ENCODE results near the gene PRSS23.

DNA sequence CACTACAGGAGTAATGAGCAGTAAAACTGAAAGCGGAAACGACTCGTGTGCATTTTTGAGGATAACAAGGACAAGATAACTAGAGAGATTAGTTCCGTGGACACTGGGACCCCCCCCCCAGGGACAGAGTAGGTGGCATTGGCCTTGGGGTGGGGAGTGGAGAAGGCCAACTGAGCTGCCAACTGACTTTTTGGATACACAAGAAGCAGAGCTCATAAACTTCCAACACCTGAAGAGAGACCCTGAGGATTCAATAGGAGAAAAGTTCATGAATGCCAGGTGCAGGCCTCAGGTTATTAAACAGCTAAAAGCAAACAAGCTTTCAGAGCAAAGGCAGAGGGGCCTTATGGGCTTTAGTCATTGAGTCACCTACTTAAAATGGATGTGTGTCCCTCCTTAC, 17.6 kb upstream of the PRSS23 start:
- TF ChIP-seq, protein P1, sequence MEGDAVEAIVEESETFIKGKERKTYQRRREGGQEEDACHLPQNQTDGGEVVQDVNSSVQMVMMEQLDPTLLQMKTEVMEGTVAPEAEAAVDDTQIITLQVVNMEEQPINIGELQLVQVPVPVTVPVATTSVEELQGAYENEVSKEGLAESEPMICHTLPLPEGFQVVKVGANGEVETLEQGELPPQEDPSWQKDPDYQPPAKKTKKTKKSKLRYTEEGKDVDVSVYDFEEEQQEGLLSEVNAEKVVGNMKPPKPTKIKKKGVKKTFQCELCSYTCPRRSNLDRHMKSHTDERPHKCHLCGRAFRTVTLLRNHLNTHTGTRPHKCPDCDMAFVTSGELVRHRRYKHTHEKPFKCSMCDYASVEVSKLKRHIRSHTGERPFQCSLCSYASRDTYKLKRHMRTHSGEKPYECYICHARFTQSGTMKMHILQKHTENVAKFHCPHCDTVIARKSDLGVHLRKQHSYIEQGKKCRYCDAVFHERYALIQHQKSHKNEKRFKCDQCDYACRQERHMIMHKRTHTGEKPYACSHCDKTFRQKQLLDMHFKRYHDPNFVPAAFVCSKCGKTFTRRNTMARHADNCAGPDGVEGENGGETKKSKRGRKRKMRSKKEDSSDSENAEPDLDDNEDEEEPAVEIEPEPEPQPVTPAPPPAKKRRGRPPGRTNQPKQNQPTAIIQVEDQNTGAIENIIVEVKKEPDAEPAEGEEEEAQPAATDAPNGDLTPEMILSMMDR (IDR thresholded peaks at IDR 0.05): no peak
- no peak for TF ChIP-seq POLR2A (IDR thresholded peaks at IDR 0.05)
